HG03139 (cell line): ENCODE measurements around the gene C5.
A peak's percentile ranks its signal among the peaks of the same experiment; 100 is the strongest.

Experiments
- ATAC-seq: cut with Tn5 transposase; IDR thresholded peaks from one replicate; pipeline ENCODE4 v1.9.1; 2021; ENCODE audit not compliant: unreplicated experiment

The C5 gene

DNA sequence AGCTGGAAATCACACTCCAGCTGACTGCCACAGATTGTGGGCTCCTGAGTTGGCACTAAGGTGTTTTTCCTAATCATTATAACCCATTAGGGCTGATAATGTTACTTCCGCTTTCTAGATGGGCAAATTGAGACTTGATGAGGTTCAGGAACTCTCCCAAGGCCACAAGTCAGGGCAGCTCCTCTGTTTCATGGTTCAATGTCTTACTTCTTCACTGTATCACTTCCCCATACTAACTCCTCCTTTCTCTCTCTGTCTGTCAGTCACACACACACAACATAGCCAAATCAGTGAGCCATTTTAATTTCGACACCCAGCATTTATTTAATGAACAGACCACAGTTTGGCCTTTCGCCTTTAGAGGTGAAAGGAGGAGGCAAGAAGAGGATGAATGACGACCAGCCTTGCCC lies 105.6 kb downstream of the C5 start:
- peak; percentile 98 for ATAC-seq

DNA sequence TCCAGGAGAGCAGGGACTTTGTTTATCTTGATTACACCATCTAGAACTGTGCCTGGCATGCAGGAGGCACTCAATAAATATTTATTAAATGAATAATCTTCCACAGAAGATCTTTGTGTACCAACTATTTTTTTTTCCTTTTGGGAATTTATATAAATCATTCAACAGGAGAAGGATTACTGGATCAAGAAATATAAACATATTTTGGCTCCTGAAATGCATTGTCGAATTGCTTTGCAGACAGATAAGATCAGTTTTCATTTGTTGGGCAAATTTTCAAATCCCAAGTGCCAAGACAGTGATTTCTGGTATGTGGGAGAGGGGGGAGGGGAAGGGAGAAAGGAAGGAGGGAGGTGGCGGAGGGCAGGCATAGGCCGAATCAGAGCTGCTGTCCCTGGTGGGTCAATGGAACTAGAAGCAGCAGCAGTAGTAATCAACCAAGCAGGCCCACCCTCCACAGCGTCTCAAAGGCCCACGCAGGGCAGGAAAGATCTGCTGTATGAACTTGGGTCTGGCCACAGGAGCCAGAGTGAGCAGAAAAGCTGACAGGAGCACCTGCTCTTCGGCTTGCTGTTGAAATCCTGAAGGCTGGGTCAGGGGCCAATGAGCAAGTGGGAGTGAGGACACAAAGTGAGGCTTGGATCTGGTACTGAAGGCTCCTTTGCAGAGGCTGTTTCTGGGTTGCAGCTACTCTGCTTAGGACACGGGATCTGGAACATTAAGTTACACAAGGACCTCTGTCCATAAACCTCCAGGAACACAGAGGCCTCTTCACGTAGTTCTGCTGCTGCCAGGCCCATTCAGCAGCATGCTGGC lies 107.7 kb downstream of the C5 start:
- no peak for ATAC-seq

DNA sequence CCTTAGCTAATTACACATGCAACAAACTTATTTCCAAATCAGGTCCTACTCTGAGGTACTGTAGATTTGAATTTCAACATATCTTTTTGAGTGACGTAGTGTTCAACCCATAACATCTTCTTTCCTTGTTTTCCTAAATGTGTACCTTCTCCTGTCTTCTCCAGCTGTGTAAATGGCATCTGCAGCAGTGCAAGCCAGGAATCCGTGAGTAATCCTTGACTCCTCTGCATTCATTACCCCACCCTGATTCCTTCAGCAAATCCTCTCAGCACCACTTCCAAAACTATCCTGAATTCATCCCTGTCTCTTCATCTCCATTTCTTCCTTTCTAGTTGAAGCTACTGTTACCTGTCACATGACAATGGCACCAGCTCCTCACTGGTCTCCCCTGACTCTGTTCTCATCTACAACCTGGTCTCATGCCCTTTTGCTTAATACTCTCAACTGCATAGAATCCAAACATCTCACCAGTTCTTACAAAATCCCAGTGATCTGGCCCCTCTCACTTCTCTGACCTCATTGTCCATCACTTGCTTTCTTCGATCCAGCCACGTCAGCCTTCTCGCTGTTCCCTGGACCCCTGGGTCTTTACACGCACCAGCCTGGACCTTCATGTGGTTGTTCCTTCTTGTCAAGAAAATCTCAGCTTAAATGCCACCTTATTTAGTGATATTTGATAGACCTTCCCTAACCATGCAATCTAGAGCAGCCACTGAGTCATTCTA lies 108.9 kb downstream of the C5 start:
- ATAC-seq, result no peak

DNA sequence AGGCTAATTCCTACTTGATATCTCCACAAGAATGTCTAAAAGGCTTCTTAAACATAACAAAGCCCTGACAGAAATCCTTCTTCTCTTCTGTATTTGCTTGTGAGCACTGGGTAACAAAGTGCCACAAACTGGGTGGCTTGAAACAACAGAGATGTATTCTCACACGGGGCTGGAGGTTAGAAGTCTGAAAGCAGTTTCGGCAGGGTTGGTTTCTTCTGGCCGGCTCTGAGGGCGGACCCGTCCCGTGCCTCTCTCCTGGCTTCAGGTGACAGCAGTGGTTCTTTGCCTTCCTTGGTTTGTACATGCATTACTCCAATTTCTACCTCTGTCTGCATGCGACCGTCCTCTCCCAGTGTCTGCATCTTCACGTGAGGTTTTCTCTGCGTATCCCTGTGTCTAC lies 109.5 kb downstream of the C5 start:
- ATAC-seq, result no peak

DNA sequence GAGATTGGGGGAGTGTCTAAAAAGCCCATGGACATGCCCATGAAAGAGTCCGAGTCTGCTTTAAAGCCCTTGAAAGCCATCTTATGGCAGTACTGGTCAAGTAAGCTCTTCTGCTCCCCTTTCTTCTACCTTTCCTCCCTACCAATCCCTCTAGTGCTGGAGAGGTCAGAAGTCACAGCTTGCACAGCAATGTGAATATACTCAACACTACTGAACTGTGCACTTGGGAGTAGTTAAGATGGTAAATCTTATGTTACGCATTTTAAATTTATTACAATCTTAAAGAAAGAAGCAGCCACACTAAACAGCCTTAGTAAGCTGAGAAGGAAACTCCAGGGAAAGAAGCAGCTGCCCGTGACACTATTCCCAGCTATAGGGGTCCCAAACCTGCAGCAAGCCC lies 111.2 kb downstream of the C5 start:
- ATAC-seq, result no peak

DNA sequence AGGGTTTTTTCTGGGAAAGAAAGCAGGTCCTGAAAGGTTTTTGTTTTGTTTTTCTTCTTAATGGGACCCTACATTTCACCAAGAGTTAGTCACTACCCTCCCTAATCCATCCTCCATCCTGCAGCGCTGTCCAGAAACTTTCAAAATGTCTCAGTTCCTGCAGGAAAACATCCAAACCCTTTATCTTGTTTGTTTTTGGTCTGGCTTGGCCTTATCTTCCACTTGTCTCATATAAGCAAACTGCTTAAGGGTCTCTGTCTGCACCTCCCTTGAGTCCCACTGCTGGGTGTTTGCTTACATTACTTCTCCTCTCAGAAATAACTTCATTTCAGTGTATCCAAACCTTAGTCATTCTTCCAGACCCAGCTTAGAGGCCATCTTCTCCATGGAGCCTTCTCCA lies 112.5 kb downstream of the C5 start:
- ATAC-seq, result no peak

DNA sequence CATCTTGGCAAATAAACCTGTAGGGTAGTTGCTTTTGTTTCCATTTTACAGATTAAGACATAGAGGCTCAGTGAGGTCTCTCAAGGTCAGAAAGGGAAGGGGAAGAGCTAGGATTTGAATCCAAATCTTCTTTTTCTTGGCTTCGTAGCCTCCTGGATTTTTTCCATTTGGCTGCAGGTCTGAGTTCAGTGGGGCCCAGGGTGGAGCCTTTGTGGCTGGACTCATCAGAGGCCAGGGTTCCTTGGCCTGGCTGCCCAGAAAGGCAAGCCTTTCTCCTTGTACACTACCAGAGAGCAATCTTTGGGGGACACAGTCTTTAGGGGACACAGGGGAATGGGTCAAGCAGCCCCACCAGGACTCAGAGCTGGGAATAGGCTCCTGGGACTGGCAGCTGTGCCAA lies 112.9 kb downstream of the C5 start:
- no peak for ATAC-seq

DNA sequence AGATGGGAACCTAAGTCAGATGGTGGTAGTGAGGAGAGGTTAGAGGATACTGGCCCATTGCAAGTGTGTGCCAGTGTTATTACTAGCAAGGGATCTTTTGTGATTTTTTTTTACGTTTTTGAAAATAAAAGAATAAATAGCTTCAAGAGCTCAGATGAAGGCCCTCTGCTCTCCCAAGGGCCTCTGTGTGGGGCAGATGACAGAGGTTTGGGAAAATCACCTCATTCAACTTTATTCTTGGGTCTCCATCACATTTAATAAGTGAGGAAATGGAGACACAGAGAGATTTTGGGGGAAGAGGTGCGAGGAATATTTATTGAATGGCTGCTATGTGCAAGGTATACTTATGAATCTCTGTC lies 113.3 kb downstream of the C5 start:
- no peak for ATAC-seq

DNA sequence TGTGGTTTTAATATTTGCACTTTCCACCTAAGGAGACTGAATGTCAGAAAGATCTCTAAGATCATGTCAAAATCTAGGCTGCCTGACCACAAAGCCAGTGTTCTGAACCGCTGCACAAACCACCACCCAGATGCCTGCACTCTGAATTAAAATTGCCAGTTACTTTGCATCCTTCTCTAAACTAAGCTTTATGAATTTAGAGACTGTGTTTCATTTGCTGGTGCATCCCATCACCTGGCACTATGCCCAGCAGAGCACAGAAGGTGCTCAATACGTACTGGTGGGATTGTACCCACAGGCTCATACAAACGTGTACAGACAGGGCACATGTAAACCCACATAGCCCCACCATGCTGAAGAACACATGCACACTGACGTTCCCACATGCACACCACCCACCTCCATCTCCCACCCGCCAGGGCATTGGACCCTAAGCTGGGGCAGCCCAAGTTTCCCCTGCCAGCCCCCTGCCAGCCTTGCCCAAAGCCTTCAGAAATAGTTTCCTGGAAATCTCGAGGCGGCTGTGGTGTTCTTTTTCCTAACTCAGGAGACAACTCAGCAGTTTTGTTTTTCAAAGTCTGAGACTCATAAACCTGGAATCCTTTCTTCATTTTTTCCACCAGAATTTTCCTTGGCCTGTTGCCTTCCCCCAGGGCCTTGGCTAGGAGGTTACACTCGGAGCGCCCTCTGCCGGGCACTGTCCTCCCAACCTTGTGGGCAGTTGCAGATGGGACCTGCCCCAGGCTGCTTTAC lies 113.9 kb downstream of the C5 start:
- peak; percentile 42 for ATAC-seq

DNA sequence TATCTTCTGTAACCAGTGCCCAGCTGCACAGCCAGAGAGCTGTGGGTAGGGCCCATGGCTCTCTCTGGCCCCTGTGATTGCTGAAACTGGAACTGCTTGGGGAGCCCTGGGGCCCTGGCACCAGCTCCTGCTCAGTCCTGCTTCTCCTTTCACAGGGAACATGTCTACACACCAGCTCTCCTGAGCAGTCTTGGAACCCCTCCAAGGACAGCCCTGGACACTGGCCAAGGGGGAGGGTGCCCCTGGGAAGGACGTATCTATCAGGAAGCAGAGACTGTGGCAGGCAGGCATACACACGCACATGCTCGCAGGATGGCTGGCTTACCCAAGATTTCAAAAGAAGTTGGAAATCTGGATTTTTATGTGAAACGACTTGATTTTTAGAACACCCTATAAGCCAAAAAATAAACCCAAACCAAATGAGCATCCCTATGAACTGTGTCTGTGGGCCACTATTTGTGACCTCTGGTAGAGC lies 114.7 kb downstream of the C5 start:
- no peak for ATAC-seq

DNA sequence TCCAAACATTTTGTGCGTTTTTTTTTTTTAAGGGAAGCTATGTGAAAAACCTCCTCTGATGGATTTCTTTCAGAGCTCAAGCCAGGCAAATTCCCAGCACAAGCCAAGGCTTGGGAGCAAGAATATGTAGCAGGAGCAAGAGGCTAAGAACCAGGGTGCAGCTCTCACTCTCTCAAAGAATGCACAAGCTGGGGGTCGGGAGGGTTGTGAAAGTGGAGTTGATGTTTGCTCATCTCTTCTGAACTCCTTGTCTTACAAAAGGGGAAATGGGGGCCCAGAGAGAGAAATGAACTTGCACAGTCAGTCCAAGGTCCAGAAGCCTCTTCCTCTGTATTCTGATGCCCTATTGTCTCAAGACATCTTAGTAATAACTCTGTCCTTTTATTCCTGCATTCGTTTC lies 115.8 kb downstream of the C5 start:
- ATAC-seq, result no peak

DNA sequence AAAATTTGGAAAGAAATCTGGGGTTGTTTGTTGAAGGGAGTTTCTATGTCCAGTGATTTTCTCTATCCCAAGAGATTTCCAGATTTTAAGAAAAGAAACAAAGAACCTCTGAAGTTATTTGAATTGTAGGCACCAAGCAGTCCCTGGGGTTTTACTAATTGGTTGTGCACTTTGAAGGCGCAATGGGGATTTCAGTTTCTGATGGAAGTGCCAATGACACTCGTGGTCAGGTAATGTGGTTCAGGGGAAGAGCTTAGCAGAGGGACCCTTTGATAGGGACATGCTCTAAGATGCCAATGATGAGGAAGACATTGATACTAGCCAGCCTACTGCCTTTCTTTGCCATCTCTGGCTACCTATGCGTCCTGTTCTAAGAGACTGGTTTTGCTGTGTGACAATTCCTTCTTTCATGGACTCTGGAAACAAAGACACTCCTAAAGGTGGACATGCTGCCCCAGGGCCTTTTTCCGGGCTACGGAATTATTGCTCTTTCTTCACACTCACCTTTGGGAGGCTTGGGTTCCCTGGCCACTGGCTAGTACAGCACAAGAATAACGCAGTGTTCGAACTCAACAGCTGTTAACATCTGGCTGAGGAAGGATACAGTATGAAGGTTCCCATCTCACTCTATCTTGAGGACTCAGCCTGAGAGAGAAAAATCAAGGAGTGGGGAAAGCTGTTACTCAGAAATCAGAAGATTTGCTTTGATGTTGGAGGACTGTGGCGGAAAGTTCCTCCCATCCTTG lies 116.6 kb downstream of the C5 start:
- ATAC-seq, result no peak

DNA sequence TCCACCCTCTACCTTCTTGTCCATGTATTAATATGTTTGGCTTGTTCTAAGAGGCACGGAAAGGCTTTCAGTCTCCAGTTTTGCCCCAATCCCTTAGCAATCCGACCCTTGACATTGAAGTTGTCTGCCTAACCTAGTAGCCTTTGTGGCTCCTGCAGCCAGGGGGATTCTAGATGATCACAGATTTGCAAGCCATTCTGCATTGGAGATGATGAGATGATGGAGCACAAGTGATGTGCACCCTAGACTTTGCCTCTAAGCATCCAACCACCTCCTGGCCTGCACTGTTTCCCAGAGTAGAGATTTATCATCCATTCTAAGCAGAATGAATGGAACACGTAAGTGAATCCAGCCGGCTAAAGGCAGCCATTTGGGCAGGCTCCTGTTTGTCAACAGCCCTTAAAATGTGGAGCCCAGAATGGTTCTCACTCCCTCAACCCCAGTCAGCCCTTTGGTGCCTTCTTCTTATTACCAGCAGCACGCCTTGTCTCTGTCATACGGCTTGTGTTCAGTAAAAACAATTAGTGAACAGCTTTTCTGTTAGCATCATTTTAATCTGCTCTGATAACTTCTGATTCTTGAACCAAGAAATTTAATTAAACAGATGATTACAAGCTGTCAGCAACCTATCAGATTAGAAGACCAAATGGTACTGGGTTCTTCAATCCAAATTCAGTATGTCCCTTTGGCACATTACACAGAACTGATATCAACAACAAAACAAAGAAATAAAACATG lies 117.8 kb downstream of the C5 start:
- ATAC-seq, result no peak

DNA sequence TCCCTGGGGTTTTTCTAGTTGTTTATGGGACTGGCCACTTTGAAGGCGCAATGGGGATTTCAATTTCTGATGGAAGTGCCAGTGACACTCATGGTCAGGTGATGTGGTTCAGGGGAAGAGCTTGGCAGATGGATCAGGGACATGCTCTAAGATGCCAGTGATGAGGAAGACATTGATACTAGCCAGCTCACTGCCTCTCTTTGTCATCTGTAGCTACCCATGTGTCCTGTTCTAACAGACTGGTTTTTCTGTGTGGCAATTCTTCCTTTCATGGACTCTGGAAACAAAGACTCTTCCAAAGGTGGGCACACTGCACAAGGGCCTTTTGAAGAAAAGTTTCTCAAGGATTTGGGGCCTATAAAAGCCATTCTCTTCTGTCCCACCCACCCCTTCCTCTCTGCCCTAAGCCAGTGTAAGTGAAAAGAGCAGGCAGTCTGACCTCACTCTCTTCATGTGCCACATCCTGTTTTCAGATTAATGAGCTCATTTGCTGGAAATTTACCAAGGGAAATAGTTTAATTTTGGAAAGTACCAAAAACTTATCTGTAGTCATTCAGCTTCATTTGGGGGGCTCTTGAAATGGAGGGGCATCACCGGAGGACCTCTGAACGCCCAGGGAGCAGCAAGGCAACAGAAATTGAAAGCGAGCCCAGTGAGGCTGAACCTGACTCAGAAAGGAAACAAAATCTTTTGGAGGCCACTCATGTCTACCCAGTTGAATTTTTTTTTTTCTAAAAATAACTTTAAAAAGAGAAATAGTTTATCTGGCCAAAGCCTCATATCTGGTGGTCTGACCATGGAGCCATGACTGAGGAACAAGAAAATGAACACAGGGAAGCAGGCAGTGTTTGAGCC lies 118.6 kb downstream of the C5 start:
- ATAC-seq, result peak; percentile 39

DNA sequence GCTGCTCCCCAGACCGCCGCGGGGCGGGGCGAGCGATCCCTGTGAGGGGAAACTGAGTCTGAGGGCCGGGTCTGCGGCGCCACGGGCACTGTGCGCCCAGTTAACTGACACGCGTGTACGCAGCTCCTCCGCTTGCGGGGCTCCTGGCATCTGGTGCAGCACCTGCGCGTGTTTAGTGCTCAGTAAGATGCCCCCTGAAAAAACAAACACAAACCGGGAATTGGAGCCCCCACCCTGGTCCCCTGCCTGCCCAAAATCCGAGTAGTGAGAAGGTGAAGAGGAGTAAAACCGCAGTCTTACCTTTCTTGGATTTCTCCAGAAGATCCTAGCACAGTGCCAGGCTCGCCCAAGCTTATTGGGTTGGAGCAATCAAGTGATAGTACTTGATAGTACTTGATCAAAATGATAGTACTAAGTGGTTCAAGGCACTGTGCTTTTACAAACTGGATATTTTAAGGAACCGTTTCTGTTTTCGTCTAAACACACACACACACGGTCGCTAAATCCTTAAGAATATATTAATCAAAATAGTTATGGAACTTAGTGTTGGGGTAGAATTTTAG lies 120.8 kb downstream of the C5 start:
- no peak for ATAC-seq

DNA sequence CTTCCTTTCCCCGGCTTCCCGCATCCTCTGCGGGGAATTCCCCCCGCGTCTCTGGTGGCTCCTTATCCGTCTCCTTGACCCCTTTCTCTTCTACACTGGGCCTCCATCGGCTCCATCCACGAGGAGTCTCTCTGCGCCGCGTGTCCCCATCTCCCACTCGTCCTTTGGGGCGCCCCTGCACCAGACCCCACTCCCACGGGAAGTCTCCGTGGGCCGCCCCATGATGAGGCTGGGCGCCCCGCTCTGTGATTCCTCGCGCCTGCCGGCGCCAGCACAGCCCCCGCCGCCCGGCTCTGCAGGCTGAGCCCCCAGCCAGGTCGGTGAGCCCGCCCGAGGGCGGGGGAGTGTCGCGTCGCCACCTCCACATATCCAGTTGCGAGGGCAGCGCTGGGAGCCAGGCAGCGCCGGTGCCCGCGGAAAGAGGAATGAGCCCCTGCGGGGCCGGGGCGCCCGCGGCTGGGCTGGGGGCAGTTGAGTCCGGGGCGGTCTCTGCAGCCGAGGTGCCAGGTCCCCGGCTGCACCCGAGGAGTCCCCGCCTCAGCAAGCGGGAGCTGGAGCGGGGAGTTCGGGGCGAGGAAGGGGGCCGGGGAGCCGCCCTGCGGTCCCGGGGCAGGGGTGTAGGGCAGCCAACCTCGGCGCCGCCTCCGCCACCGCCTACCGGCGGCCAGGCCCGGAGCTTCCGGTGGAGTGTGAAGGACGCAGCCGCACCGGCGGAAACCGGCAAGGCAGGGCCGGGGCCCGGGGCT lies 121.4 kb downstream of the C5 start:
- peak; percentile 21 for ATAC-seq

DNA sequence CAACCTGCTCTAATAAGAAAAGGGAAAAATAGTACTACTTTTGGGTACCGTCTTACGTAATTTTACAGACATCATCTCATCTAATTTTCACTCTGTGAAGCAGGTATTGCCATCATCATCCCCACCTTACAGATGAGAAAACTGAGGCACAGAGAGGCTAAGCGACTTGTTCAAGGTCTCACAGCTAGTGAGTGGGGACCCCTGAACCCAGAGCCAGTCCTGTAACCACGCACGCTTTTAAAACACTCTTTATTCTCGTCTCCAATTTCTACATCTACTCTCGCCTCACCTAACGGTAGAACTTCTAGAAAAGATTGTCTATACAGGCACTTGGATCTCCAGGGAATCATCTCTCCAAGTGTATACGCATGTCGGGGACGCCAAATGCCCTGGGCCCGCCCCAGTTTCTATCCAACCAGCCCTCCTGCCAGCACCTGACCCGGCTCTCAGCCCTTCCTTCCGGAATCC lies 122.0 kb downstream of the C5 start:
- ATAC-seq, result no peak

DNA sequence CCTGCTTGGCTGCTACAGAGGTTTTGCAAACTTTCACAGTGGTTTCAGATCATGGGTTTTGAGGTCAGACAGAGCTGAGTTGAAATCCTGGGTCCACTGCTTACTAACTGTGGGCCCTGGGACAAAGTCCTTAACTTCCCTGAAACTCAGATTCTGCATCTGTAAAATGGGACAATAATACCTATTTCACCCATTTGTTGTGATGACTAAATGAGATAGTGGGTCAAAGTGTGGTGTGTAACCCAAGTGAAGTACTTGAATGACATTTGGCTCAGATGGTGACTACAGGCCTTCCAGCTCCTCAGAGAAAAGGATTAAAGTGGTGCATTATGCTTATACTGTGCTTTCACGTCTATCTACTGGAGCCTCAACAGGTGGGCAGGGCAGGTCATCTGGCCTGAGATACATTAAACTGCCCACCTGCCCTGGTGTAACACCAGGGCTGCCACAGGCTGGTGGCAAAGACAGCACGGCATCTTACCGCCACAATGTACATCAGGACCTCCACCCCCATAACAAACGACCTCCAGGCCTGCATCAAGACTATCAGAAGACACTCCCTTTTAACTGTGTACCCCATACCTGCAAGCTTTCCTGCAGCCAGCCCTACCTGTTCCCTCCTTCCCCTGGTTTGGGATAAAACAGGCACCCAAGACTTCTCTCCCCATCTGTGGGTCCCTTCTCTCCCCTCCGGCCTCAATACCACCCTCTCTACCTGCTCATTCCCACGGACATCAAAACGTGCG lies 122.6 kb downstream of the C5 start:
- ATAC-seq, result no peak
